ENCODE results near the gene CCDC71L.

DNA sequence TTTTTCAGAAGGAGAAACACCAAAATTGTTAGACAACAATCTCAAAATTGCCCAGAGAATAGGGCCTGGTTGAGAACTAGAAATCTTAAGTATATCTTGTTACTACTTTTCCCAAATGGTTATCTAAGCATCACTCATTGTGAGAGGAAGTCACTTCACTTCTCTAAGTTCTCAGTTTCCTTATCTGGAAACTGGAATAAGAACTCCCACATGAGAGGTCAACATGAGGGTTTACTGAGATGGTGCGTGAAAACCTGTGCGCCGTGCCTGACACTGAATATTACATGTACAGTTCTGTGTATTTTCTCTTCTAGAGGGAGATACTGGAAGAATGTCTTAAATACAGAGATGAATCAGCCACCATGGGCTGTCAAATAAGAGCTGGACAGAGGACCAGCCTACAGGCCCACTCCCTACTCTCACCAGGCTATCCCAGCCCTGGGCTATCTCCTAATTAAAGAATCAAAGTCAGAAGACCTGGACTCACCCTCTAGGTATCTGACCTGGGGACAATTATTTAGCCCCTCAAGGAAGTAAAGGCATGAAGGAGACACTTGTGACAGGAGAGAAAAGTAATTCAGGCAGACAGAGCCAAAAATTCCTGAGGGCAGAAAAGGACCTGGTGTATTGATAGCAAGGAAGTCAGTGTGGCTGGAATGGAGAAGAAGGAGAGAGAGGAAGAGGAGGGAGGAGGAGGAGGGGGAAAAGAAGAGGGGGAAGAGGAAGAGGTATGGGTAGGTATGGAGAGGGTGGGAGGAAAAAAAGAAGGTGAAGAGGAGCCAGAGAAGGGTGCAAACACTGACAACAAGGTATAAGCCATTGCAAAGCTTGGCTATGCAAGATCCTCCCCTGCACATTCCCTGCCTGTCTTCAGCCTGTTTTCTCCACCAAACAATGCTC, 44.9 kb downstream of the CCDC71L start:
- TF ChIP-seq, protein P1, sequence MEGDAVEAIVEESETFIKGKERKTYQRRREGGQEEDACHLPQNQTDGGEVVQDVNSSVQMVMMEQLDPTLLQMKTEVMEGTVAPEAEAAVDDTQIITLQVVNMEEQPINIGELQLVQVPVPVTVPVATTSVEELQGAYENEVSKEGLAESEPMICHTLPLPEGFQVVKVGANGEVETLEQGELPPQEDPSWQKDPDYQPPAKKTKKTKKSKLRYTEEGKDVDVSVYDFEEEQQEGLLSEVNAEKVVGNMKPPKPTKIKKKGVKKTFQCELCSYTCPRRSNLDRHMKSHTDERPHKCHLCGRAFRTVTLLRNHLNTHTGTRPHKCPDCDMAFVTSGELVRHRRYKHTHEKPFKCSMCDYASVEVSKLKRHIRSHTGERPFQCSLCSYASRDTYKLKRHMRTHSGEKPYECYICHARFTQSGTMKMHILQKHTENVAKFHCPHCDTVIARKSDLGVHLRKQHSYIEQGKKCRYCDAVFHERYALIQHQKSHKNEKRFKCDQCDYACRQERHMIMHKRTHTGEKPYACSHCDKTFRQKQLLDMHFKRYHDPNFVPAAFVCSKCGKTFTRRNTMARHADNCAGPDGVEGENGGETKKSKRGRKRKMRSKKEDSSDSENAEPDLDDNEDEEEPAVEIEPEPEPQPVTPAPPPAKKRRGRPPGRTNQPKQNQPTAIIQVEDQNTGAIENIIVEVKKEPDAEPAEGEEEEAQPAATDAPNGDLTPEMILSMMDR (IDR thresholded peaks at IDR 0.05) = no peak
- TF ChIP-seq POLR2AphosphoS5 (IDR thresholded peaks at IDR 0.05) (no peak), EP300 (IDR thresholded peaks at IDR 0.05; ENCODE audit: low read depth) (no peak), POLR2A (IDR thresholded peaks at IDR 0.05) (no peak)

All from transverse colon (tissue), 4 donors.